HUES64 (cell line): ENCODE data around the gene PBX3.

Source experiments
- H3K27ac ChIP-seq: 2 replicates; pipeline ENCODE4 v1.7.0; 2013; ENCODE audit warnings: low read depth, low read length, inconsistent platforms
- H3K27me3 ChIP-seq: 2 replicates; pipeline ENCODE4 v1.6.1; 2013; ENCODE audit warnings: mild to moderate bottlenecking, low read length; ENCODE audit not compliant: insufficient read depth
- H3K36me3 ChIP-seq: 2 replicates; pipeline ENCODE4 v1.6.1; 2013; ENCODE audit warnings: mild to moderate bottlenecking, low read length; ENCODE audit not compliant: insufficient read depth
- H3K4me1 ChIP-seq: 2 replicates; pipeline ENCODE4 v1.6.1; 2013; ENCODE audit warnings: mild to moderate bottlenecking, low read length, moderate library complexity; ENCODE audit not compliant: insufficient read depth
- H3K4me3 ChIP-seq: 2 replicates; pipeline ENCODE4 v1.5.1; 2013; ENCODE audit warnings: mild to moderate bottlenecking, low read length, moderate library complexity
- H3K9ac ChIP-seq: 2 replicates; pipeline ENCODE4 v1.6.1; 2013; ENCODE audit warnings: mild to moderate bottlenecking, low read depth, low read length
- H3K9me3 ChIP-seq: 2 replicates; pipeline ENCODE4 v1.6.1; 2013; ENCODE audit warnings: low read depth, low read length; ENCODE audit not compliant: insufficient read depth
- WGBS: fragments of 150-250, 120-280 bp; methylation state at CpG from one replicate; pipeline ENCODE4 v1.1.7; 2013; ENCODE audit warnings: missing lambda C conversion rate; 5-methylcytosine and 5-hydroxymethylcytosine counted together

PBX3 gene

DNA sequence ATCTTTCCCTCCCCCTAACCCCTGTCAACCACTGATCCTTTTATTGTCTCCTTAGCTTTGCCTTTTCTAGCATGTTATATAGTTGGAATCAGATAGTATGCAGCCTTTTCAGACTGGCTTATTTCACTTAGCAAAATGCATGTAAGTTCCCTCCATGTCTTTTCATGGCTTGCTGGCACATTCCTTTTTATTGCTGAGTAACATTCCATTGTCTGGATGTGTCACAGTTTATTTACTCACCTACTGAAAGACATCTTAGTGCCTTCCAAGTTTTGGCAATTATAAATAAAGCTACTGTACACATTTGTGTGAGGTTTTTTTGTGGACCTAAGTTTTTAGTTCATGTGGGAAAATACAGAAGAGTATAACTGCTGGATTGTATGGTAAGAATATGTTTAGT is 230.1 kb downstream of the PBX3 start:
- no peak overlapping the region for H3K27ac ChIP-seq
- no peaks in the 10 kb centered on the region for H3K36me3 ChIP-seq
- H3K27me3 ChIP-seq, result no peaks in the 10 kb centered on the region
- H3K4me1 ChIP-seq, result no peaks in the 10 kb centered on the region
- H3K4me3 ChIP-seq, result no peak overlapping the region
- peaks cover 16% of the 10 kb centered on the region for H3K9me3 ChIP-seq
- H3K9ac ChIP-seq, result no peak overlapping the region

DNA sequence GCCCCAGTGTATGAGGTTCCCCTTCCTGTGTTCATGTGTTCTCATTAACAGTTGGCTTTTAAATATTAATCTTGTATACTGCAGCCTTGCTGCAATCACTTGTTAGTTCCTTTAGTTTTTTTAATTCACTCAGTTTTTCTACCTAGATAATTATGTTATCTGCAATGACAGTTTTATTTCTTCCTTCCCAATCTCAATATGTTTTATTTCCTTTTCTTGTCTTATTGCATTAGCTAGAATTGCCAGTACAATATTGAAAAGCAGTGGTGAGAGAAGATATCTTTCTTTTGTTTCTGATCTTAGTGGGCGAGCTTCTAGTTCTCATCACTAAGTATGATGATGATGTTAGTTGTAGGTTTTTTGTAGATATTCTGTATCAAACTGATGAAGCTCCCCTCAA is 232.2 kb downstream of the PBX3 start:
- Histone ChIP-seq H3K9ac (no peak overlapping the region), H3K4me3 (no peak overlapping the region), H3K36me3 (no peaks in the 10 kb centered on the region), H3K27me3 (no peaks in the 10 kb centered on the region), H3K9me3 (peaks cover 16% of the 10 kb centered on the region), H3K4me1 (no peaks in the 10 kb centered on the region), H3K27ac (no peak overlapping the region)
- WGBS, result 100% methylated on average over 1 of the region's 1 CpG

DNA sequence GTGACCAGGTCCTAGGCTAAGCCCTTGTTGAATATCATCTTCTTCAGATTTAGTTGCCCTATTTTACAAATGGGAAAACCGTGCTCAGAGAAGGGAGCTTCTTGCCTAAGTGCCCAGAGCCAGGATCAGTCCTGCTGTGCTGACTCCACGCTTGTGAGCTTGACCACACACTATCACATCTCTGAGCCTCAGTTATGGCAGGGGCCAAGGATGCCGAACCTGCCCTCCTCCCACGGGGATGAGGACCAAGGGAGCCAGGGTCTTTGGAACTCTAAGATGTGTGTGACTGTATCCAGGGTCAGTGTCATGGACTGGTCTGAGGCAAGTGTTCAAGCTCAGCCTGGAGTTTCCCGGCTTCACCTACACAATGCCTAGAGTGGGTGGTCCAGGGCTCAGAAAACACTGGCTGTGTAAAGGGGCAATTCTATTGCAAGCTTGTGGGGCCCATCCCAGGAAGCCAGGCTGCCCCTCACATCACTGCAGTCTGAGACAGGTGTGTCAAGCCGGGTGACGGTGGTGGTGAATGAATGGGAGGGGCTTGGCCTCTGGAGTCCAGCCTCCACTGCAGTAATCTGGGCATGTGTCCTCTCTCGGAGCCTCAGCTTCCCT is 235.7 kb downstream of the PBX3 start:
- no peak overlapping the region for H3K9ac ChIP-seq
- no peaks in the 10 kb centered on the region for H3K27me3 ChIP-seq
- H3K27ac ChIP-seq, result no peak overlapping the region
- H3K9me3 ChIP-seq, result peaks cover 12% of the 10 kb centered on the region
- WGBS, result 93% methylated on average over 8 of the region's 8 CpGs
- no peaks in the 10 kb centered on the region for H3K36me3 ChIP-seq
- no peak overlapping the region for H3K4me3 ChIP-seq
- H3K4me1 ChIP-seq, result no peaks in the 10 kb centered on the region

DNA sequence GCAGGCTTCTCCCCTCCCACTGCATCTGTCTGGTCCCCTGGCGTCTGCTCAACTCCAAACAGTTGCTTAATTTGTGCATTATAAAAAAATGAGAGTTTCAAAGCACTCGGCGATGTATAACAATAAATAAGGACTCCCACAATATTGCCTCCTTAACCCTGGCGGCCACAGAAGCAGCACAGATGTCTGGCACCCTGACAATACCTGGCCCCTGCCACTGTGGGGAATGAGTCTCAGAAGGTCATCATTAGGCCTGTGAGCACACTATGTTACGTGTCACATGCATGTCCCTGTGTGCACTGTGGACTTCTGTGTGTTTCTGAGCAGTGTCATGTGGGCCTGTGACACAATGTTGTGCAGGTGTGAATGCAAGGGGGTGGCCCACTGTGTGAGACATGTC is 236.5 kb downstream of the PBX3 start:
- peaks cover 8% of the 10 kb centered on the region for H3K9me3 ChIP-seq
- no peaks in the 10 kb centered on the region for H3K27me3 ChIP-seq
- no peak overlapping the region for H3K9ac ChIP-seq
- WGBS, result 86% methylated on average over 5 of the region's 5 CpGs
- H3K27ac ChIP-seq, result no peak overlapping the region
- no peaks in the 10 kb centered on the region for H3K36me3 ChIP-seq
- H3K4me3 ChIP-seq, result no peak overlapping the region
- H3K4me1 ChIP-seq, result no peaks in the 10 kb centered on the region

DNA sequence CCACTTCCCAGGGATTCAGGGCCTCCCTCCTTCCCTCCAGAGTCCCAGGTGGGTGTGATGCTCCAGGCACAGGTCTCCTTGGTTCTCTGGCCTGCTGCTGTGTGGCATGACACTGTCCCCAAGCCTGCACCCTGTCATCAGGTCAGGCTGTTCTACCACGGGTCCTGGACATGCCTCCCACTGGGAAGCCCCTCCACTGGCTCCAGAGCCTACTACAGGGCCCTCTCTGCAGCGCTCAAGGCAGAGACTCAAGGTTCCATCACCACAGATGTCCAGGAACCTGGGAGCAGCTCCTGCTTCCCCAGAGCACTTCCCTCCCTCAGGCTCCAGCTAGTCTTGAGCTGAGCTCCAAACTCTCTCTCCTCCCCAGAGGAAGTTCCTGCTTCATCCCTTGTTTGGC is 237.3 kb downstream of the PBX3 start:
- H3K9ac ChIP-seq, result no peak overlapping the region
- 85% methylated on average over 2 of the region's 2 CpGs for WGBS
- no peaks in the 10 kb centered on the region for H3K4me1 ChIP-seq
- no peaks in the 10 kb centered on the region for H3K36me3 ChIP-seq
- H3K27me3 ChIP-seq, result no peaks in the 10 kb centered on the region
- H3K9me3 ChIP-seq, result peaks cover 4% of the 10 kb centered on the region
- no peak overlapping the region for H3K4me3 ChIP-seq
- H3K27ac ChIP-seq, result no peak overlapping the region

DNA sequence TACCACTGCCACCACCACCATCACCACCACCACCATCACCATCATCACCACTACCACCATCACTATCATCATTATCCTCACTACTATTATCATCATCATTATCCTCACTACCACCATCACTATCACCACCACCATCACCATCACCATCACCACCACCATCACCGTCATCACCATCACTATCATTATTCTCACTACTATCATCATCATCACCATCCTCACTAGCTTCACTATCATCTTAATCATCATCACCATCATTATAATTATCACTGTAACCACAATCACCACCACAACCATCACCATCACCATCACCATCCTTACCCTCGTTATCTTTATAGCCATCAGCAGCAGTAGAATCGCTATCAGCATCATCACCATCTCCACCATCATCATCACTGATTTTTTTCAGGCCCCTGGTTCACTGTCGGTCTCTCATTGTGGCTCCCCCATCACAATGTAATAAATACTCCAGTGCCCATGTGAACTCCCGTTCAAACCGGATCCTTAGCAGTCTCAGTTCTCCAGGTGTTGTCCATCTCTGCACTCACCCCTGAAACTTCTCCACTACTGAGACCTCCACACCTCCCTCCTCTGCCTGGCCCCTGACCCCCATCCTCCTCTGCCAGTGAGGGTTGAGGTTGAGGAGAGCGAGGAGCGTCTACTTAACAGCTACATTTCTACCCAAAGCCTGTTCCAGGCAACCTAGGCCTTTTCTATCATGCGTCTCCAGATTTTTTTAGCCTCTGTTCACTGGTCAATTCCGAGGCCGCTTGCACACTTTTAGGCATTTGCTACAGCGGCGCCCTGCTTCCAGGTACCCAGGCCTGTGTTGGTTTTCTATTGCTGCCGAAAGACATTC is 238.2 kb downstream of the PBX3 start:
- no peaks in the 10 kb centered on the region for H3K36me3 ChIP-seq
- no peaks in the 10 kb centered on the region for H3K27me3 ChIP-seq
- H3K9ac ChIP-seq, result no peak overlapping the region
- WGBS, result 91% methylated on average over 14 of the region's 14 CpGs
- H3K4me1 ChIP-seq, result no peaks in the 10 kb centered on the region
- H3K27ac ChIP-seq, result no peak overlapping the region
- no peak overlapping the region for H3K4me3 ChIP-seq
- H3K9me3 ChIP-seq, result no peaks in the 10 kb centered on the region

DNA sequence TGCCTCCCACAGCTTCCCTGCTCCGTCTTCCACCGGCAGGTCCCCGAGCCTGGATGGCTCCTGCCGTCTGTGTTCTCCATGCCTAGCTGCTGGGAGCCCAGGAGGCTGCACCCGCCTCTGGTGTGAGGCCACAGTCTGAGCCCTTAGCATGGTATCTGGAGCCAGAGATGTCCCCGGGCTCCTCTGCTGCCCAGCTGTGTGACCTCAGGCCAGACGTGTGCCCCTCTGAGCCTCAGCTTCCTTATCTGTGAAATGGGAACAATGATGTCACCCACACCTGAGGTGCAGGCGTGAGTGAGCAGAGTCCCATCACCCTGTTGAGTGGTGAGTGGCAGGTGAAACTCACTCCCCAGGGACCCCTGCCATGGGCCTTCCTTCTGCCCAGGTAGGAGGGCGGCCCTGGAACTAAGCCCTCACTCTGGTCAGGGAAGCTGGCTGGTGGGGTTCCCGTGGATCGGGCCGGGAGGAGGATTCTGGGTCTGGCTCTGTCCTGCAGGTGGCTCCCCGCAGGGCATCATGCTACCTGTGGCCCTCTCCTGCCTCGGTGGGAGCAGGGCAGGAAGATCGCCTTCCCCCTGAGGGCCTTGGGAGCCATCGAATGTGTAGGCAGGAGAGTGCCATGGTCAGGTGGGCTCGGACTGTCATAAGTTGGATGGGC is 239.0 kb downstream of the PBX3 start:
- no peak overlapping the region for H3K4me3 ChIP-seq
- no peaks in the 10 kb centered on the region for H3K27me3 ChIP-seq
- H3K9ac ChIP-seq, result no peak overlapping the region
- H3K27ac ChIP-seq, result no peak overlapping the region
- no peaks in the 10 kb centered on the region for H3K9me3 ChIP-seq
- H3K4me1 ChIP-seq, result no peaks in the 10 kb centered on the region
- 88% methylated on average over 17 of the region's 17 CpGs for WGBS
- no peaks in the 10 kb centered on the region for H3K36me3 ChIP-seq

DNA sequence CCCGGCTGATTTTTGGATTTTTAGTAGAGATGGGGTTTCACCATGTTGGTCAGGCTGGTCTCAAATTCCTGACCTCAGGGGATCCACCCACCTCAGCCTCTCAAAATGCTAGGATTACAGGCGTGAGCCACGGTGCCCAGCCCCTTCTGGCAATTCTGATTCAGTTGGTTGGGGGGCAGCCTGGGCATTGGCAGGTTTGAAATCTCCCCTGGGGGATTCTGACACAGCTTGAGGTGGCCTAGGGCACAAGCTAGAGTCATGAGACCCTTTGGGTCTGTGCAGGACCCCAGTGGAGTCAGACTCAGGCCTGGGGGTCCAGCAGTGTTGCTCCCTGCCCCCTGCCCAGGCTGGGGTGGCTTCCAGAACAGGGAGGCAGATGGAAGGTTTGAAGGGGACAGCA is 239.8 kb downstream of the PBX3 start:
- H3K27me3 ChIP-seq, result no peaks in the 10 kb centered on the region
- WGBS, result 91% methylated on average over 3 of the region's 3 CpGs

DNA sequence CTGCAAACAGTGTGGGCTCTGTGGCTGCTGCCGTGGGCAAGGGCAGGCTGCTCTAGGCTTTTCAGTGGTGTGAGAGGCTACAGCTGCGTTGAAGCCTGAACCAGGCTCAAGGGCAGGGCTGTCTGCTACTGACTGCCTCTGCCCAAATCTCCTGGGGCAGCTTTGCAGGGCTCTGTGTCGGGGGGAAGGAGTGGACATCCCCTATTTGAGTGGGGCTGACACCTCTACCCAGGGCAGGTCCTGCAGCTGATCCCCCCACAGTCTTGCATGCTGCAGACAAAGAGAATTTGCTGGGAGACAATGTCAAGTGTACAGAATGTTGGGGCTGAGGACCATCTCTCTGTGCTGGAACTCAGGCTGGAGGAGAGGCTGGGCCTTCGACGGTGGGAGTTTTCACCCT is 240.2 kb downstream of the PBX3 start:
- H3K9ac ChIP-seq, result no peak overlapping the region
- 95% methylated on average over 5 of the region's 5 CpGs for WGBS
- no peaks in the 10 kb centered on the region for H3K9me3 ChIP-seq

More for the DNA sequence above, 239.8 kb downstream of the PBX3 start:
- H3K27ac ChIP-seq, result no peak overlapping the region
- H3K4me1 ChIP-seq, result no peaks in the 10 kb centered on the region
- no peak overlapping the region for H3K4me3 ChIP-seq
- H3K9ac ChIP-seq, result no peak overlapping the region
- H3K9me3 ChIP-seq, result no peaks in the 10 kb centered on the region
- H3K36me3 ChIP-seq, result no peaks in the 10 kb centered on the region

DNA sequence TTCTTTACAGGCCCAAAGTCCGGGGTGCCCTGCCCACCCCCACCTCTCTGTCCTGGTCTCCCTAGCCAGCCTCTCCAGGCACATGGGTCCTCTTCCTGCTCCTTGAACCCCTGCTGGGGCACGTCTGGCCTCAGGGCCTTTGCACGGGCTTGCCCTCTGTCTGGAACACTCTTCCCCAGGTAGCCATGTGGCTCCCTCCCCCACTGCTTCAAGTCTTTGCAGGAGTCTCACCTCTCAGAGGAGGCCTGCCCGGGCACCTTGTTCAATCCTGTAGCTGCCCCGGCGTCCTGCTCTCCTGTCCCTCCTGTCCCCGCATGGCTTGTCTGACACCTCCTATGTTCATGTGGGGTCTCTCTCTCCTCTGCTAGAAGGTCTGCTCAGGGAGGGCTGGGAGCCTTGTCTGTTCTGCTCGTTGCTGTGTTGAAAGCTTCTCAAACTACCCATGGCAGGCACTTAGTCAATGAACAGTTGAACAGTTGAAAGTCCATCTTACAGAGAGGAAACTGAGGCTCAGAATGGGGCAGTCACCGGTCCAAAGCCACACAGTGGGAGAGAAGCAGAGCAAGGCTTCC is 241.4 kb downstream of the PBX3 start:
- Histone ChIP-seq H3K4me1 (no peaks in the 10 kb centered on the region), H3K27me3 (no peaks in the 10 kb centered on the region), H3K36me3 (no peaks in the 10 kb centered on the region), H3K4me3 (no peak overlapping the region), H3K9me3 (no peaks in the 10 kb centered on the region), H3K9ac (no peak overlapping the region), H3K27ac (no peak overlapping the region)
- WGBS, result 88% methylated on average over 9 of the region's 9 CpGs

More for the DNA sequence above, 240.2 kb downstream of the PBX3 start:
- H3K4me3 ChIP-seq, result no peak overlapping the region
- no peaks in the 10 kb centered on the region for H3K36me3 ChIP-seq
- no peaks in the 10 kb centered on the region for H3K4me1 ChIP-seq
- no peaks in the 10 kb centered on the region for H3K27me3 ChIP-seq
- no peak overlapping the region for H3K27ac ChIP-seq

DNA sequence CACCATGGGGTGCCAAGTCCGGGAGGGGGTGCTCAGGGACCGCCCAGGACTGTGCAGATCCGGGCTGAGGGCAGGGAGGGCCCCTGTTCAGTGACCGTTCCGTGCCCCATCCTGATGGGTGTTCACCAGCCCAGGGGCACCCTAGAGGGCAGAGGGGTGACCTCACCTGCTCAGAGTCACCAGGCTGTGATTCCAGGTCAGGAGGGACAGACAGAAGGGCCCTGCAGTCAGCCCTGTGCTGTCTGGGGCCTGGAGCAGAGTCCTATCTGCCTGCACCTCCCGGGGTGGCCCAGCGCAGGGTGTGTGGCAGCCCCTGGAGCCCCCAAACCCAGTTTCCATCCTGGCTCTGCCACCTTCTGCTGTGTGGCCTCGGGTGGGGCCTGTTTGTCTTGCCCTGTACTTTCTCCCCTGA is 241.9 kb downstream of the PBX3 start:
- Histone ChIP-seq H3K36me3 (no peaks in the 10 kb centered on the region), H3K27me3 (no peaks in the 10 kb centered on the region), H3K4me3 (no peak overlapping the region), H3K4me1 (no peaks in the 10 kb centered on the region), H3K27ac (no peak overlapping the region), H3K9me3 (no peaks in the 10 kb centered on the region), H3K9ac (no peak overlapping the region)
- 88% methylated on average over 8 of the region's 8 CpGs for WGBS
